Activated CD8-positive, alpha-beta memory T cell treated with anti-CD3 and anti-CD28 coated beads for 4 hours (primary cell): ENCODE results near the gene CD1B.
"Not testable (repeated sequence)": the region's sequence is repeated elsewhere in the genome, so short reads cannot be mapped to it uniquely, and the experiment has no call there.

Experiments
- DNase-seq, 2 donors: peaks; one replicate each; pipeline ENCODE4 v3.0.0-alpha.2; 2020; ENCODE audit warnings: low read depth in 2 of 2

CD1B gene

GRCh38 chr1:158328426-158328825, 2.9 kb downstream of the CD1B start:
- no peak for DNase-seq

- no peak for DNase-seq
Measured at GRCh38 chr1:158327481-158327880, 3.9 kb downstream of the CD1B start.

GRCh38 chr1:158324395-158324794, 6.9 kb downstream of the CD1B start:
- DNase-seq, result no peak

- no peak for DNase-seq
Measured at GRCh38 chr1:158323866-158324265, 7.5 kb downstream of the CD1B start.

GRCh38 chr1:158311066-158311465, 20.3 kb downstream of the CD1B start:
- no peak for DNase-seq

- DNase-seq, result no peak
Measured at GRCh38 chr1:158310623-158311022, 20.7 kb downstream of the CD1B start.

GRCh38 chr1:158295791-158296190, 35.5 kb downstream of the CD1B start:
- no peak for DNase-seq

- no peak for DNase-seq
Measured at GRCh38 chr1:158290321-158290844, 40.9 kb downstream of the CD1B start.

GRCh38 chr1:158289811-158290210, 41.5 kb downstream of the CD1B start, which contains the start of gene CD1C:
Gene CD1C, plus strand, starts transcription at chr1:158289923. Its CDS starts 142 bp downstream, at chr1:158290065.
- DNase-seq, result no peak

GRCh38 chr1:158286941-158287346, 44.4 kb downstream of the CD1B start:
- no peak for DNase-seq

GRCh38 chr1:158286487-158286886, 44.8 kb downstream of the CD1B start:
- no peak for DNase-seq

- peak in 1 of 2 donors; percentile 2 for DNase-seq
Measured at GRCh38 chr1:158285756-158286241, 45.5 kb downstream of the CD1B start.

GRCh38 chr1:158283965-158284364, 47.4 kb downstream of the CD1B start:
- DNase-seq, result no peak

- not testable (repeated sequence) for DNase-seq
Measured at GRCh38 chr1:158282421-158282820, 48.9 kb downstream of the CD1B start.
